K562 (cell line): ENCODE results near the gene SOX6. TPM values are rescaled to one million over a fixed set of nuclear protein-coding genes. Genes with fewer than 3 reads are reported as not detected.

ENCODE experiments used
- ATAC-seq: fragments of 200-7000 bp; cut with Tn5 transposase; 3 replicates; pipeline ENCODE4 v1.9.1; 2020; ENCODE audit warnings: moderate library complexity
- BruUV-seq: library from RNA; stranded (reverse); fragments of 400-500 nt; replicated peaks from 2 replicates; lab custom pipeline; 2021; lab: Mats Ljungman, UMichigan
- CTCF ChIA-PET: fragments of 300-600 bp; formaldehyde crosslinking; extraction: SDS; loops from one replicate; lab custom pipeline; 2021; ENCODE audit warnings: low intra/inter-chr PET ratio; lab: Yijun Ruan, JAX
- POLR2A ChIA-PET: fragments of 300-600, 350-650 bp; sonication (Branson Sonifier 250); formaldehyde crosslinking; extraction: SDS; loops from one replicate; lab custom pipeline; 2021; ENCODE audit warnings: antibody characterized with exemption, inconsistent platforms; lab: Yijun Ruan, JAX
- DNase-seq, 4 experiments: peaks; one replicate each; pipeline versions ENCODE4 v3.0.0 to v3.0.0-alpha.2; 2011 to 2018; ENCODE audit warnings: low spot score in 3 of 4, mixed read lengths in 3 of 4; ENCODE audit errors: extremely low read depth in 1 of 4
- FAIRE-seq: peaks from 2 replicates; lab custom pipeline; 2011; peaks lifted over from hg19 to GRCh38; lab: Jason Lieb, UNC
- H2AFZ ChIP-seq: 2 replicates; pipeline ENCODE4 v1.6.0; 2011; ENCODE audit warnings: low read depth, low read length, control low read depth, inconsistent platforms
- H3K27ac ChIP-seq: fragments of 200-600 bp; 3 replicates; pipeline ENCODE4 v1.8.0; 2011; ENCODE audit warnings: low read depth, mild to moderate bottlenecking, control low read depth, inconsistent platforms, low read length, moderate library complexity, mixed read lengths; ENCODE audit errors: extremely low read depth
- H3K27me3 ChIP-seq, 2 experiments: fragments of 300-600 bp in 1 of 2; 2 replicates in 1 of 2; 3 replicates in 1 of 2; pipeline versions ENCODE4 v1.6.0 to v1.8.0; 2011; ENCODE audit warnings: inconsistent platforms in 2 of 2, low read length in 2 of 2, mild to moderate bottlenecking in 1 of 2, mixed read lengths in 1 of 2, moderate library complexity in 1 of 2; ENCODE audit not compliant: control insufficient read depth in 2 of 2, insufficient read depth in 2 of 2
- H3K36me3 ChIP-seq: fragments of 300-600 bp; 3 replicates; pipeline ENCODE4 v1.8.0; 2011; ENCODE audit warnings: mild to moderate bottlenecking, low read length, inconsistent platforms; ENCODE audit not compliant: control insufficient read depth, insufficient read depth
- H3K4me1 ChIP-seq, 2 experiments: fragments of 200-600 bp in 1 of 2; replicated peaks in 1 of 2; 2 replicates in 1 of 2; 3 replicates in 1 of 2; pipeline versions ENCODE4 v1.5.1 to v1.8.0; 2011; ENCODE audit warnings: inconsistent platforms in 2 of 2, low read length in 2 of 2, mild to moderate bottlenecking in 1 of 2, mixed read lengths in 1 of 2, moderate library complexity in 1 of 2; ENCODE audit not compliant: control insufficient read depth in 2 of 2, insufficient read depth in 2 of 2
- H3K4me2 ChIP-seq: 2 replicates; pipeline ENCODE4 v1.6.1; 2011; ENCODE audit warnings: low read length, control low read depth, inconsistent platforms, mixed read lengths; ENCODE audit not compliant: insufficient read depth
- H3K4me3 ChIP-seq: fragments of 200-600 bp; sonication (generic), shearing (Covaris generic); 2 replicates; pipeline ENCODE4 v1.5.1; 2016; ENCODE audit warnings: control low read depth, inconsistent platforms
- H3K79me2 ChIP-seq: fragments of 200-600 bp; 3 replicates; pipeline ENCODE4 v1.8.0; 2011; ENCODE audit warnings: low read length, inconsistent platforms; ENCODE audit not compliant: control insufficient read depth, insufficient read depth
- H3K9ac ChIP-seq, 2 experiments: 2 replicates each; pipeline versions ENCODE4 v1.6.0 to v1.6.1; 2011; ENCODE audit warnings: low read depth in 2 of 2, low read length in 2 of 2, control low read depth in 1 of 2, inconsistent platforms in 1 of 2, mild to moderate bottlenecking in 1 of 2, mixed read lengths in 1 of 2; ENCODE audit not compliant: insufficient read depth in 1 of 2
- H3K9me1 ChIP-seq: one replicate; pipeline ENCODE4 v1.6.0; 2011; ENCODE audit warnings: inconsistent platforms, mild to moderate bottlenecking, low read length, moderate library complexity; ENCODE audit not compliant: control insufficient read depth, insufficient read depth
- H3K9me3 ChIP-seq: replicated peaks from 2 replicates; pipeline ENCODE4 v1.5.1; 2011; ENCODE audit warnings: low read depth, low read length, inconsistent platforms; ENCODE audit not compliant: control insufficient read depth, insufficient read depth
- H4K20me1 ChIP-seq: replicated peaks from 2 replicates; pipeline ENCODE4 v1.6.1; 2011; ENCODE audit warnings: low read length, inconsistent platforms, mixed read lengths; ENCODE audit not compliant: control insufficient read depth, insufficient read depth
- EGR1 ChIP-seq: fragments of 450-650 bp; conservative IDR thresholded peaks from 2 replicates; pipeline ENCODE4 v1.6.1; 2017; ENCODE audit warnings: mild to moderate bottlenecking
- FOXA3 ChIP-seq, 2 experiments: fragments of 450-650 bp in 1 of 2; sonication (generic) in 1 of 2; formaldehyde crosslinking; IDR thresholded peaks in 1 of 2; conservative IDR thresholded peaks in 1 of 2; 2 replicates each; pipeline versions ENCODE4 v1.4.0 to v1.8.0; 2020 to 2022; ENCODE audit warnings: mild to moderate bottlenecking in 2 of 2, missing genetic modification reagents in 1 of 2
- MAZ ChIP-seq, 2 experiments: fragments of 450-650 bp in 1 of 2; sonication (generic) in 1 of 2; formaldehyde crosslinking; IDR thresholded peaks in 1 of 2; conservative IDR thresholded peaks in 1 of 2; 2 replicates each; pipeline versions ENCODE4 v1.4.0 to v1.5.0; 2020; ENCODE audit warnings: mild to moderate bottlenecking in 1 of 2, missing genetic modification reagents in 1 of 2
- MEF2A ChIP-seq: IDR thresholded peaks from 2 replicates; pipeline ENCODE4 v1.6.1; 2011; ENCODE audit warnings: low read depth, mild to moderate bottlenecking, low read length, moderate library complexity; ENCODE audit not compliant: control insufficient read depth
- RBFOX2 ChIP-seq: fragments of 200-400 bp; formaldehyde crosslinking; IDR thresholded peaks from 2 replicates; pipeline ENCODE4 v1.6.1; 2017; ENCODE audit warnings: low read depth, mild to moderate bottlenecking, low read length, moderate library complexity
- TAF1 ChIP-seq: IDR thresholded peaks from 2 replicates; pipeline ENCODE4 v1.6.1; 2011; ENCODE audit warnings: mild to moderate bottlenecking, low read length, moderate library complexity; ENCODE audit not compliant: insufficient read depth, control insufficient read depth, severe bottlenecking; ENCODE audit errors: extremely low read depth
- WGBS: fragments of 100-300 bp; shearing (Covaris generic); methylation state at CpG from one replicate; pipeline ENCODE4 v1.1.6; 2016; ENCODE audit warnings: low coverage, mixed read lengths; ENCODE audit not compliant: insufficient coverage; ENCODE audit errors: missing lambda C conversion rate; 5-methylcytosine and 5-hydroxymethylcytosine counted together
- in situ Hi-C: fragments of 300-500 bp; cut with MboI; formaldehyde crosslinking; loops from 4 replicates; pipeline ENCODE4 v1.15.0; 2018; ENCODE audit warnings: inconsistent platforms, mixed read lengths
- intact Hi-C: fragments of 100-400 bp; cut with micrococcal nuclease; formaldehyde crosslinking; loops from 2 replicates; pipeline ENCODE4 v1.14.2; 2022
- polyA plus RNA-seq, 8 experiments: library from polyadenylated mRNA; depleted of rRNA in 4 of 8; stranded (reverse) in 5 of 8; unstranded in 3 of 8; fragments of >200 nt; fragmentation: Nextera tagmentation in 2 of 8; fragmentation: Illumina TruSeq in 1 of 8; extraction: Ambion mirVana in 2 of 8; extraction: Trizol in 1 of 8; gene quantifications; 2 replicates each; pipeline versions ENCODE4 v1.2.1 to v1.2.3, GENCODE V29; 2011 to 2014; ENCODE audit warnings: inconsistent platforms in 1 of 8, missing spikeins in 1 of 8
- total RNA-seq, 7 experiments: library from RNA; depleted of rRNA in 6 of 7; stranded (reverse); fragments of >200 nt in 6 of 7; fragmentation: Illumina TruSeq in 2 of 7; extraction: Trizol in 2 of 7; gene quantifications; 2 replicates each; pipeline versions ENCODE4 v1.2.1 to v1.2.3, GENCODE V29; 2011 to 2021; ENCODE audit warnings: low replicate concordance in 1 of 7
- TF ChIP-seq, protein P1 (sequence below): fragments of 150-350 bp; IDR thresholded peaks from 2 replicates; pipeline ENCODE4 v1.6.1; 2014; ENCODE audit warnings: low read depth, mild to moderate bottlenecking, low read length, borderline replicate concordance

Gene SOX6
- total and polyA plus RNA-seq, 9 of the 15 experiments (the other 6 are each of a cell fraction or from before 2014, with no cell fraction given) = 0.89 to 8.7 (median 5.7) TPM

DNA sequence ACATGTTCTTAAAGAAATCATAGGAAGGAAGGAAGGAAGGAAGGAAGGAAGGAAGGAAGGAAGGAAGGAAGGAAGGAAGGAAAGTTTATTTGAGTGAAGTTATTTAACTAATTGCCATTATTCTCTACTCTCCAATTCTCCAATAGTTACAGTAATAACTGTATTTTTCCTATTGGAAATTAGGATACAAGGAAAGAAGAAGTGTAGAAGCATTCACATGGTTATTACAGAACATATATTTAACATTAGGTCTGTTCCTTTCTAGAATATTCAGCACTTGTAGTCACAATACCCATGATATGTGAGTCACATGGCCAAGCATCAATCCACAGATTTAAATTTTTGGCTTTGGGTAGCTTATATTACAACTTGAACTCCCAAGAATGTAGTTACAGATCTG lies 230.6 kb downstream of the SOX6 start (continued):
- no peak for TF ChIP-seq MAZ (CRISPR knock-in tag; conservative IDR thresholded peaks at IDR 0.05 in 1 of 2, IDR thresholded peaks at IDR 0.05 in 1 of 2)
- TF ChIP-seq, protein P1, sequence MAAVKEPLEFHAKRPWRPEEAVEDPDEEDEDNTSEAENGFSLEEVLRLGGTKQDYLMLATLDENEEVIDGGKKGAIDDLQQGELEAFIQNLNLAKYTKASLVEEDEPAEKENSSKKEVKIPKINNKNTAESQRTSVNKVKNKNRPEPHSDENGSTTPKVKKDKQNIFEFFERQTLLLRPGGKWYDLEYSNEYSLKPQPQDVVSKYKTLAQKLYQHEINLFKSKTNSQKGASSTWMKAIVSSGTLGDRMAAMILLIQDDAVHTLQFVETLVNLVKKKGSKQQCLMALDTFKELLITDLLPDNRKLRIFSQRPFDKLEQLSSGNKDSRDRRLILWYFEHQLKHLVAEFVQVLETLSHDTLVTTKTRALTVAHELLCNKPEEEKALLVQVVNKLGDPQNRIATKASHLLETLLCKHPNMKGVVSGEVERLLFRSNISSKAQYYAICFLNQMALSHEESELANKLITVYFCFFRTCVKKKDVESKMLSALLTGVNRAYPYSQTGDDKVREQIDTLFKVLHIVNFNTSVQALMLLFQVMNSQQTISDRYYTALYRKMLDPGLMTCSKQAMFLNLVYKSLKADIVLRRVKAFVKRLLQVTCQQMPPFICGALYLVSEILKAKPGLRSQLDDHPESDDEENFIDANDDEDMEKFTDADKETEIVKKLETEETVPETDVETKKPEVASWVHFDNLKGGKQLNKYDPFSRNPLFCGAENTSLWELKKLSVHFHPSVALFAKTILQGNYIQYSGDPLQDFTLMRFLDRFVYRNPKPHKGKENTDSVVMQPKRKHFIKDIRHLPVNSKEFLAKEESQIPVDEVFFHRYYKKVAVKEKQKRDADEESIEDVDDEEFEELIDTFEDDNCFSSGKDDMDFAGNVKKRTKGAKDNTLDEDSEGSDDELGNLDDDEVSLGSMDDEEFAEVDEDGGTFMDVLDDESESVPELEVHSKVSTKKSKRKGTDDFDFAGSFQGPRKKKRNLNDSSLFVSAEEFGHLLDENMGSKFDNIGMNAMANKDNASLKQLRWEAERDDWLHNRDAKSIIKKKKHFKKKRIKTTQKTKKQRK = no peak
- no peak for TF ChIP-seq TAF1
- no peak for TF ChIP-seq EGR1
- TF ChIP-seq RBFOX2 = no peak
- TF ChIP-seq MEF2A = no peak
- no peak for TF ChIP-seq FOXA3 (CRISPR knock-in tag; conservative IDR thresholded peaks at IDR 0.05 in 1 of 2, IDR thresholded peaks at IDR 0.05 in 1 of 2)

- ChIA-PET CTCF (no interaction called here), POLR2A (no interaction called here)
- Histone ChIP-seq H3K79me2 (no peaks in the 10 kb centered on the region), H3K9me1 (no peaks in the 10 kb centered on the region), H3K4me3 (no peak overlapping the region), H3K9ac (no peak overlapping the region), H2AFZ (no peak overlapping the region), H3K4me2 (no peak overlapping the region), H4K20me1 (no peaks in the 10 kb centered on the region), H3K27me3 (no peaks in the 10 kb centered on the region), H3K9me3 (no peaks in the 10 kb centered on the region), H3K27ac (no peak overlapping the region), H3K4me1 (0 out of 5 replicates have a peak, but pooled peaks cover 0 to 3% of the 10 kb centered on the region in 2 experiments), H3K36me3 (no peaks in the 10 kb centered on the region)
- FAIRE-seq (no peak), DNase-seq (no peak), ATAC-seq (no peak)
- in situ Hi-C loops = no loop called here
- WGBS = 16% methylated on average over 3 of the region's 3 CpGs
- intact Hi-C loops = no loop called here
- BruUV-seq = no TSS peak
These were observed 232.0 kb downstream of the SOX6 start for GRCh38 chr11:16124390-16124789.
